ENCODE results near the gene NKD1.

Gene NKD1

DNA sequence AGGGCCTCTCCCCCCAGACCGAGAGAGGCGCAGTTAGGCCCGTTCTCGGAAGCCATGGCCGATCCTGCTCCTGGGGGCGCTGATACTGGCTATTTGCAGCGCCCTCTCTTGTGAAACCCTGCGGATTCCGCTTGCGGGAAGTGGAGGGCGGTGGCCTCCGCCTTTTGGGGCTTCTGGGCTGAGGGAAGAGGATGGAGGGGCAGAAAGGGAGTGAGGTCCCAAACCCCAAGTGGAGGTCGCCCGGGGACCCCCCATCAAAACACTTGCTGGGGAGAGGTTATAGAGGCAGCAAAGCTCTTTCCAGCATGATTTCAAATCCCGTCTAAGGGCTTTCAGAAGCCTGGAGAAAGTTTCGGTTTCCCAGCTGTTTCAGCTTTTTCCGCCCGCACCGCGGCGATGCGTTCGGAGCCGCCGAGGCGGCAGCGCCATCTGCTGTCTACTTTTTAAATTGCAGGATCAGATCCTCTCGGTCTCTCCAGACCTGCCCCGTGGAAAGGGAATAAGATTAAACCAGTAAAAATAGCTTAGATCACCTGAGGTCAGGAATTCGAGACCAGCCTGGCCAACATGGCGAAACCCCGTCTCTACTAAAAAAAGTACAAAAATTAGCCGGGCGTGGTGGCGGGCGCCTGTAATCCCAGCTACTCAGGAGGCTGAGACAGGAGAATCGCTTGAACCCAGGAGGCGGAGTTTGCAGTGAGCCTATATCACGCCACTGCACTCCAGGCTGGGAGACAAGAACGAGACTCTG lies 117.1 kb downstream of the NKD1 start:
- in situ Hi-C loops (cut with MboI; ENCODE audit: low sequenced_read_pairs), result loop anchor here (10.0 to 25.0 kb wide), 2 partner anchors 278 to 451 kb away; no protein-coding TSS in a partner anchor

DNA sequence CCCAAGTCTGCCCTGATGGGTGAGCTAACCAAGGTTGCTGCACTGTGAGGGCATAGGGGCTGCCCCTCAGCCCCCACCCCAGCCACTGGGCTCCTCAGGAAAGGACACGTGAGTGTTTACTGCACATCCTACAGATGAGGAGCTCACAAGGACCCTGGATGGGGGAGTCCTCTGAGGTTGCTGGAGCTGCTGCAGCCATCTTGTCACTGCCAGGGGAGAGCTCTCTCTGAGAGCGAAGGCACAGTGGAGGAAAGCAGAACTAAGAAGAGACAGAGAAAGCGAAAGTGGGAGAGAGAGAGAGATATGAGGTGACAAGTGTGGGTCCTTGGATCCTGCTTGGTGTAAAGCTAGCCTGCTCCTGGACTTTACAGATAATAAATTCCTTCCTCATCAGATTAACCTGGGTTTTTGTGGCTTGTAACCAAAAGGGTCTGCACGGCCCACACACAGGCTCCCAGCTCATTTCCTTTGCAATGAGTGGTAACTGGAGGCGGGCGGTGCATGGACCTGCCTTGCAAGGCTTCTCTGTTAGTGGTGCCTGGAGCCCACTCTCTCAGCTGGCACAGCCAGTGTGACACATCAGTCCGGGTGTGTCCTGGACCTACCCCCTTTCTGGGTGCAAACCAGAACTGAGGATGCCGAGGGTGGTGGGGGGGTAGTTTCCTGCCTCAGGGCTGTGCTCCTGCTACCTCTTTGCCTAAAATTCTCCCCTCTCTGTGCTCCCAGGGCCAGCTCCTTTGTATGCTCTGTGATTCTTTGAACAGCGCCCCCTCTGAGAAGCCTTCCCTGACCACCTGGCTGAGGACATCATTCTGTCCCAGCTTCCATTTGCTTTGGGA lies 118.7 kb downstream of the NKD1 start:
- in situ Hi-C loops (cut with MboI; ENCODE audit: low sequenced_read_pairs), result loop anchor here (10.0 to 25.0 kb wide), 2 partner anchors 280 to 452 kb away; no protein-coding TSS in a partner anchor

DNA sequence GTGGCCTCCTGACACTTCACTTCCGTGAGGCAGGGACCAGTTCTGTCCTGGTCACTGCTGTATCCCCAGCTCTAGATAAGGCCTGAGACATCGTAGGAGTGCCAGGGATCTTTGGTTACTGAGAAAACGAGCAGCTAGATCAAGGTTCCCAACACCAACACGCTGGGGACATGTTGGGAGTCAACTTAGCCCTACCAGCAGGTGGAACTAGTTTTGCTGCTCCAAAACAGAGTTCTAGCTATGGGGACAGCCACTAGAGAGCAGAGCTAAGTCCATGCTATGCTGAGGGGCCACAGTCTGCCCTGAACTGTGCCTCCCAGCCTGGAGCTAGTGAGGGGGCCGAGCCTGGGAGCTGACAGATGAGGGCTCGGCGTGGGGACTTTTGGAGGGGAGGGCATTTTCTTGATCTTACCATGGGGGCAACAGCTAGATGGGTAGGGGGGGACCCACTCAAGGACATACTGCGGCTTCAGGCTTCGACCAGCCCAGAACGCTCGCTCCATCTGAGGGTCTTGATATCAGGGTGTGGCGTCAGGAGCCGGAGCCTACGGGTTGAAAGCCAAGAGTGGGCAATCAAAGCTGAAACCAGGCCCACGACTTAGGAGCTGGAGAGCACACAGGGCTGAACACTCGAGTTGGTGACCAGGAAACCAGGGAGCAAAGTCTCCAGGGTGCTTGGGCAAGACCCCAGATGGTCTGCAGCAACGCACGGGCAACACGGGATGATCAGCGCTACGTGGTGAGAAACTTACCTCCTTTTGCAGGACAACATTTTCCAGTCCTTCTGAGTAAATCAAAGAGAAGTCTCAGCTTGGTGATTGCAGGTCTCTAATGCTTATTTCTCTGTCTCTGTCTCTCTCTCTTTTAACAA lies 119.5 kb downstream of the NKD1 start:
- in situ Hi-C loops (cut with MboI; ENCODE audit: low sequenced_read_pairs), result loop anchor here (10.0 to 25.0 kb wide), 2 partner anchors 280 to 453 kb away; no protein-coding TSS in a partner anchor

DNA sequence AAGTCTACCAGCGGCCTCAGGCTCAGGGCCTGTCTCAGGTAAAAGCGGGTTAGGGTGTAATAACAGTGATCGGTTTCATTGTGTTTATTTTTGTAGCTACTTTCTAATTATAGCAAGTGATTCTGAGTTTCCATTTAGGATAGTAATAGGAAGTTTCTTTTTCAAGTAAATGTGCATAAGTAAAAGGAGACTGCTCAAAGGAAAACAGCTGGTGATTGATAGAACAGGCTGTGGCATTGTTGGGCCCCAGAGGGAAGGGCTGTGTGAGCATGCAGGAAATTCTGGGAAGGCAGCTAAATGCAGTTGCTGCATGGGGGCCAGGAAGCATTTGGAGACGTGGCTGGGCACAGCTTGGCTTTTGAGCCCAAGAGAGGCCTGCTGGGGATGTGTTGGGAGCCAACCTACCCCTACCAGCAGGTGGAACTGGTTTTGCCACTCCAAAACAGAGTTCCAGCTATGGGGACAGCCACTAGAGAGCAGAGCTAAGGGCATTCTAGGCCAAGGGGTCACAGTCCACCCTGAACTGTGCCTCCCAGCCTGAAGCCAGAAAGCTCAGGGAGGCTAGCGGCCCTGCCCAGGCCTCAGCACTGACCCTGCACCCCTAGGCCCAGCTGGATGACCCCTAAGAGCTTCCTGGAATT lies 120.3 kb downstream of the NKD1 start:
- in situ Hi-C loops (cut with MboI; ENCODE audit: low sequenced_read_pairs), result loop anchor here (10.0 to 25.0 kb wide), 2 partner anchors 281 to 454 kb away; no protein-coding TSS in a partner anchor

DNA sequence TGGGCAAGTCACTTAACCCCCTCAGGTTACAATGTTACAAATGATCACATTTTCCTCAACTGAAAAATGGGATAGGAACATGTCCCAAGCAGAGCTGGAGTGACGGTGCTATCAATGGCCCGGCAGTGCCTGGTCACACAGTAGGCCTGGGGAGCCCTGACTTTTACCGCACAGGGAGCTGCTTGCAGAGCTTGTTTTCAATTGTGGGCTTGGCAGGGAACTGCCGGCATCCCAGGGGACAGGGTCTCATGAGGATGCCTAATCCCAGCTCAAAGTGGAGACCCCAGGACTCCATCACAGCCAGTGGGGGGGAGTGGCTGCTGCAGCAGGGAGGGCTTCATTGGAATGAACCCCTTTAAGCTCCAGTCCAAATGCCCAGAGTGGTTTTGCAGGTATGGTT lies 121.5 kb downstream of the NKD1 start:
- in situ Hi-C loops (cut with MboI; ENCODE audit: low sequenced_read_pairs), result loop anchor here (10.0 to 25.0 kb wide), 3 partner anchors 135 to 455 kb away; no protein-coding TSS in a partner anchor

DNA sequence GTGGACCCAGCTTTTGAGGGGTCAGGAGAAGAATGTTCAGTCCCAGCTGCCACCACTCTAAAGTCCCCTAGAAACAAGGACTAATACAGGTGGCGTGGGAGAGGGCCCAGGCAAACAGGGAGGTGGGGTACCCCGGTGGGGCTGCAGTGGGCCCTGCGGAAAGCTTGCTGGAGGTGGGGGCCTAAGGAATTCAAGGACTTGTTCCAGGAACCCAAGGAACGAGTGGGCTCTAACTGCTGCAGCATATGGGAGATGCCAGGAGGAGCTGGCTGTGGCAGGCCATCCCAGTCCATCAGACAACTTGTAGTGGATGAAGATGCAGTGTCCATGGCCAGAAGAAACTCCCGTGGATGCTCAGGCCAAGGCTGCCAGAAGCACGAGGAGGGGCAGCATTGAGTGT lies 122.3 kb downstream of the NKD1 start:
- in situ Hi-C loops (cut with MboI; ENCODE audit: low sequenced_read_pairs), result loop anchor here (10.0 to 25.0 kb wide), 2 partner anchors 134 to 283 kb away; no protein-coding TSS in a partner anchor

DNA sequence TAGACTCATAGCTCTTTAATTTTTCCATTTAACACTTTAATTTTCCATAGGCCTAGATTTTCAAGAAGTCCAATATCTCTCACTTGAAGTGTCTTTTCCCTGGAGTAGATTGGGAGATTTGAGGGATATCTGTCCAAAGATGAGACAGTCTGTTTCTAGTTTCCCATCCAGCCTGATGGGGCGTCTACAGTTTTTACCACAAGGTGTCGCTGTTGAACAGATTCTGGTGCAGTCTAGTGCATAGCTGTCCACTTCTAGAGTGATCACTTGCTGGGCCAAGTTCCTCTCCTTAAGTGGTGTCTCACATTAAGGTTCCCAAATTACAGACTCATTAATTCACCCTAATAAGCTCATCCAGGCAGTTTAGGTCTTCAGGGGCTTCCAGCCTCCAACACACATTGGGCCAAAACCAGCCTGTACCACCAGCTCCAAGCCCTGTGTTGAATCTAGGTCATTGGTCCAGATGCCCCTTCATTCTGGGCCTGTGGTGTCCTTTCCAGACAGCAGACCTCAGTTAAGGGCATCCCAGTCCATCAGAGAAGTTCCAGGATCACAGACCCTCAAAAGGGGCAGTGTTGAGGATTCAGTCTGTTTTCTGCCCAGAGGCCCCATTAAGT lies 123.6 kb downstream of the NKD1 start:
- in situ Hi-C loops (cut with MboI; ENCODE audit: low sequenced_read_pairs), result loop anchor here (10.0 to 25.0 kb wide), 2 partner anchors 133 to 284 kb away; no protein-coding TSS in a partner anchor

DNA sequence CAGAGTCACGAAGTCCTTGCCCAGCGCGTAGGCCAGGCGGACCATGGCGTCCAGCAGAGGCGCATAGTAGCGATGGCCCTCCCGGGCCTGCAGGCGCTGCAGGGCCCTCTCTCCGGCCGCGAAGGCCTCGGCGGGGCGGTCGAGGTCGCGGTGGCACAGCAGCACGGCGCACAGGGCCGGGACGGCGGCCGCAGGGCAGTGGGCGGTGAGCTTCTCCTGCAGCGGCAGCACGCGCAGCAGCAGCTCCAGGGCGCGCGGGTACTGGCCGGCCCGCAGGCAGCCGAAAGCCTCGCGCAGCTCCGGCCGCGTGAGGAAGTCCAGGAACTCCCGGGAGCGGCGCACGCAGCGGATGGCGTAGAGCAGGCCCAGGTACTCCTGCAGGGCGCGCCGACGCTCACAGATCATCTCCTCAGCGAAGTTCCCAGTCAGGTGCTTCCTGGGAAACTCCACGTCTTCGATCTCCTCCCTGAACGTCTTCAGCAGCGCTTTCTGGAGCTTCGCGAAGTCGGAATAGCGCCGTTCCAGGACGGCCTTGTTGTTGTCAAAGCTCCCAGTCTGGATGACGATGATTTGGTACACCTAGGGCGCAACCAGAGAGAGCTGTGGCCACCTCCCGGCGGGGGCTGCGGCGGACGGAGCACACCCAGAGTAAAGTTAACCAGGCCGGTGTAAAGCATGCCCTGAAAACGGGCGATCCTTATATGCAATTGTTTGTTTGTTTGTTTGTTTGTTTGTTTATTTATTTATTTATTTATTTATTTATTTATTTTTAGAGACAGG lies 125.5 kb downstream of the NKD1 start:
- in situ Hi-C loops (cut with MboI; ENCODE audit: low sequenced_read_pairs), result loop anchor here (10.0 to 25.0 kb wide), 2 partner anchors 131 to 286 kb away; no protein-coding TSS in a partner anchor

DNA sequence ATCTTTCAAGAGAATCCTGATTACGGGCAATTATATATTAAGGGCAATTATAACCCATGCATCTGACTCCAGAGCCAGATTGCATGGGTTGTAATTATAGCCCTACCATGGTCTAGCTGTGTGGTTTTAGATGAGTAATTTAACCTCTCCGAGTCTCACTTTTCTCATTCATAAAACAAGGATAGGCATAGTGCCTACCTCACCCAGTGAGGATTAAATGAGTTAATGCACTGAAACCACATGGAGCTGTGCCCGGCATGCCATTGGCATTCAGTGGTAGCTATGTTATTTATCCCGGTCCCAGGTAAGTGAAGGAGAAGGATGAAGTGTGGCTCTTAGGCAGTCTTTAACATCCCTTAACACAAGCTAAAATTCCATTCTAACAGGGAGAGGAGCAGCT lies 126.6 kb downstream of the NKD1 start:
- in situ Hi-C loops (cut with MboI; ENCODE audit: low sequenced_read_pairs), result loop anchor here (10.0 to 25.0 kb wide), 2 partner anchors 130 to 288 kb away; no protein-coding TSS in a partner anchor

DNA sequence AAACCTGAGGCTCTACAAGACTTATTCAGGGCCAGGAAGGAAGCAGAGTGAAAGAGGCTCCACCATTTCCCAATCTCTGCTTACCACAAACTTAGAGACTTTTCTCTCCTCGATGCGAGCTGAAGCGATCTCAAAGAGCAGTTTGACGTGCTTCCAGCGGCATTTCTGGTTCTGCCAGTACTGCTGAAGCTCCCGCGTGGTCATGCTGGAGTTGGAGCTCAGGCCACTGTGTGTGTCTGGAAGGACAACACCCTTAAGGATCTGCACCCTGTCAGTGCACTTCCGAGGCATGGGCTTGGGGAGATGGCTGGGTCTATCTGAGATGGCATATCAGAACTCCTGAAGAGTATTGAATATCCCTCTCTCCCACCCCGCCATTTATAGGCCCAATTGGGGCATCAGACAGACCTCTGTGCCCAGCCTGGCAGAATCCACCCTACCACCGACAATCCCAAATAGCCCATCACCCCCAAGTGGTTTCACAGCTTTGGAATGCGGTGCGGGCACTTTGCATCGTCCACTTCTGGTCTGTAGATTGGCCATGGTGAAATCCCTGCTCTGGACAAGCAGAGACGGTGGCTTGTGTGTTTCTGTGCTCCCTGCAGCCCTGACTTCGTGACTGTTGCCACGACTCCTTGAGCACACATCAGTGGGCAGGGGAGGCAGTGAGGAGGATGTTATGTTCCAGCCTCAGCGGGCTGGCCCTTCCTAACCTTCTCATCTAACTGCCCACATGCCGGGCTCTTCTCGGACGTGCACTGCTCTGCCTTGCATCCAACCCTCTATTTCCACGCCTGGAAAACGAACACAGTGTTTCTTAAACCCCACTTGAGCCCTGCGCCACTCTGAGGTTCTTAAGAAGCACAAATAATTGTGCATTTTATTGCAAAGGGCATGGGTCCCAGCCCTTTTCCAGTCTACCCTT lies 127.8 kb downstream of the NKD1 start:
- in situ Hi-C loops (cut with MboI; ENCODE audit: low sequenced_read_pairs), result loop anchor here (10.0 kb wide), 1 partner anchor 129 kb away; no protein-coding TSS in a partner anchor

DNA sequence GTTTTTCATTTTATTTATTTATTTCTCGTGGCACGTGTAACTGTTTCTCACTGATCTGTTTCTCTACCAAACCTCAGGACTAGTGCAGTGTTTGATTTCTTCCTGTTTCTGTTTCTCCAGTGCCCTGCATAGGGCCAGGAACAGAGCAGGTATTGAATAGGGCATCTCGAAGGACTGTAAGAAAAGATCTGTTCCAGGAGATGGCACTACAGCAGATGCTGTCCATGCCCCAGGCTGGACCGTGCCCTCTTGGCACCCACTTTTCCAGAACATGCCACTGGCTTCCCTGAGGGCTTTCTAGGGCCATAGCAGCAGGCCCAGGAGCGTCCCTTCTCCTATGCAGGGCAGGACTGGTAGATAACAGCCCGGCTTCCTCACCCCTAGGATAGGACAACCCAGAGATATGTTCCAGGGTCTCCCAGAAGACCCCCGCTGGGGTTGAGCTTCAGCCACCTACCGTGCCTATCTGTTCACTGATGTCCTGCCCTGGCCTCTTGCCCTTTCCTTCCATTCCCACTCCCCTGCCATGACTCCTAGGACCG lies 128.6 kb downstream of the NKD1 start:
- in situ Hi-C loops (cut with MboI; ENCODE audit: low sequenced_read_pairs), result loop anchor here (10.0 kb wide), 1 partner anchor 128 kb away; no protein-coding TSS in a partner anchor

DNA sequence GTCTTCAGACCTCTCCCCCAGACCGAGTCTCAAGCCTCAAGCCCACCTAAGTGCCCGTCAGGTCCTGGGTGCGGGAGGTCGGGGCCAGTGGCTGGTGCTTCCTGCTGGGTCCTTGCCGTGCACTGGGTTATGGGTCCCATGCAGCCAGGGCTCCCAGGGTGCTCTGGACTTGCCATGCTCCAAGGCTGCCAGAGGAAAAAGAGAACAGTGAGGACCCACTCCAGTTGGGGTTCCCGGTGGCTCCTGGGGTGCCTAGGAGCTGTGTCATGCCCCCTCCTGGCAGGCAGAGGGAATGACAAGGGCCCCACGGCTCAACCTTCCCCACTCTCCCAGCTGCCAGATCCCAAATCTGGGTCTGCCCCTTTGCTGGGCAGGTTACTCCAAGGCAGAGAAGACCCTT lies 129.2 kb downstream of the NKD1 start:
- in situ Hi-C loops (cut with MboI; ENCODE audit: low sequenced_read_pairs), result loop anchor here (10.0 kb wide), 1 partner anchor 127 kb away; no protein-coding TSS in a partner anchor

DNA sequence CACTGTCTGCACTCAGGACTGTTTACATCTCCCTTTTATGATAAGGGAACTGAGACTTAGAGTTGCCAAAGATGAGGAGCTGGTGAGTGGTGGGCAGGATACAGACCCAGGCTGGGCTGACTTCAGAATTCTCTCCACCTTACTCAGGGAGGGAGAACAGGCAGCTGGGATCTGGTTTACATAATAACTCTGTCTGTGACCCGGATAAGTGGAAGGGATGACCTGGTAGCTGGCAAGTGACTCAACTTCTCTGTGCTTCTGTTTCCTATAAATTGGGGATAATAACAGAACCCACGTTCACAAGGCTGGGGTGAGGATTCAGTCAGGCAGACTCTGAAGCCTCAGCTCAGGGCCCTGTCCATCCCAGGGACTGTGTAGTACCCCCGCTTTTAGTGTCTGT lies 130.3 kb downstream of the NKD1 start:
- in situ Hi-C loops (cut with MboI; ENCODE audit: low sequenced_read_pairs), result loop anchor here (10.0 kb wide), 1 partner anchor 126 kb away; no protein-coding TSS in a partner anchor

DNA sequence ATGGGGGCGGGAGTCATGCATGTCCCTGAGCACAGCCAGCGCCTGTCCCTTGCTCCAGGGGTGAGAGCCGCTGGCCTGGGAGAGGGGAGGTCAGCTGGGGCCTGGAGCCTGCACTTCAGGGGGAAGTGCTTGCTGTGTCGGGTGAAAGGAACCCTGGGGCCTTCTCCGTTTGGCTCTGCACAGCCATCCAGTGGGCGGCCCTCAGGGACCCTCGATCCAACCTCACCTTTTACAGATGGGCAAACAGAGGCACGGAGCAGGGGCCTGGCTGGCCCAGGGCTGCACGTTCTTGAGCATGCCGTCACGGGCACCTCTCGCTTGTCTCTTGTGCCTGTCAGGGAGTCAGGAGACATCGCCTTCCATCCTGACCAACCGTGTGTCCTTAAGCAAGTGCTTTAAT lies 131.1 kb downstream of the NKD1 start:
- in situ Hi-C loops (cut with MboI; ENCODE audit: low sequenced_read_pairs), result loop anchor here (10.0 kb wide), 1 partner anchor 126 kb away; no protein-coding TSS in a partner anchor

DNA sequence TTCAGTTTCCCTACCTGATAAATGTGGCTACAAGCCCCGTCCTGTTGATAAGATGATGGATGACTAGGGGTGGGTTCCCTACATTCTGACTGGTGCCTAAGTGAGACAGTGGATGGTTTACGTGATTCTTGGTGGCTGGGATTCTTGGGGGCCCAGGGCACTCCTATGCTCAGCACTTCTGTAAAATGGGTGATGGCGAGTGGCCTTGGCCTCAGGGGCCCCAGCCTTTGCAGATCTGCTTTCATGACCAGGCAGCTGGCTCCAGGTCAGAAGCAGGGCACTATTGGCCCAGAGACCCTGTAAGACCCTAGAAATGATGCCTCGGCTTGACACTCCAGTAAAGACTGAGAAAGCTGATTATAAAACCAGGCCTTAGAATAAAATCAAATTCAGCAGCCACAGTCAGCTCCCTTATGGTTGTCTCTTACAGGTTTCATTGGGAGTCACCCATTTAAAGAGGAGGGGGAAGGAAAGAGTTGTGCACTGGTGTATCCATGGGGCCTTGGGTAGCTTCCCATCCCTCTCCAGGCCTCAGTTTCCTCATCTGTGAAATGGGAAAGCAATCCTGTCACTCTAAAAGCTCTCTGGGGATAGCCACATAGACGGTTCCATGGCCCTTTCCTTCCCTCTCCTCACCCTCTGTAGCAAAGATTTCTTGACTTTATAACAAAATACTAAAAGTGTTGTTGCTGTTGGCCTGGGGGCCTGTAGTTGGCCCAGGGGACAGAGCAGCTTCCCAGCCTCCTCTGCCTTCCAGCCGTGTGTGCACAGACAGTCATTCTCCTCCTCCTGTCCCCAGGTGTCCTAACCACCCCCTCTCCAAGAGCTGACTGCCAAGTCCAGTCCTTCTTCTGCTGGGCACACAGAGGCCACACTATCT lies 131.7 kb downstream of the NKD1 start:
- in situ Hi-C loops (cut with MboI; ENCODE audit: low sequenced_read_pairs), result loop anchor here (10.0 kb wide), 1 partner anchor 125 kb away; no protein-coding TSS in a partner anchor

DNA sequence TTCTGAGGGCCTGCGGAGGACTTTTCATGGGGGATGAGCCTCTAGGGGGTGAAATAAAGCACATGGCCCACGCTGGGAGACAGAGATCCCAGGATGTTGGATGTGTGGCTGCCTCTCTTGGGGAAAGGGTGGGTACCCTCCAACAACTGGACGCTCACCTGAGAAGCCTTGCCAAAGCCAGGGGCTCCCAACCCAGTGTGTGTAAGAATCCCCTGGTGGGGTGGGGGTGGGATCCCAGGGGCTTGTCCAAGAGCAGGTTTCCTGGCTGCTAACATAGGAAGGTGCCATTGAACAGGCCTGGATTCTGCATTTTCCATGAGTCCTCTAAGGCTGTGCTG lies 132.3 kb downstream of the NKD1 start:
- in situ Hi-C loops (cut with MboI; ENCODE audit: low sequenced_read_pairs), result no loop called here
